Measurements from ENCODE around the gene LAMA2. TPM values are rescaled to one million over a fixed set of nuclear protein-coding genes. Genes with fewer than 3 reads are reported as not detected.
A peak's percentile ranks its signal among the peaks of the same experiment; 100 is the strongest.

The LAMA2 gene
- polyA plus RNA-seq, 1 donor from 2014 or later: 2.5 TPM

DNA sequence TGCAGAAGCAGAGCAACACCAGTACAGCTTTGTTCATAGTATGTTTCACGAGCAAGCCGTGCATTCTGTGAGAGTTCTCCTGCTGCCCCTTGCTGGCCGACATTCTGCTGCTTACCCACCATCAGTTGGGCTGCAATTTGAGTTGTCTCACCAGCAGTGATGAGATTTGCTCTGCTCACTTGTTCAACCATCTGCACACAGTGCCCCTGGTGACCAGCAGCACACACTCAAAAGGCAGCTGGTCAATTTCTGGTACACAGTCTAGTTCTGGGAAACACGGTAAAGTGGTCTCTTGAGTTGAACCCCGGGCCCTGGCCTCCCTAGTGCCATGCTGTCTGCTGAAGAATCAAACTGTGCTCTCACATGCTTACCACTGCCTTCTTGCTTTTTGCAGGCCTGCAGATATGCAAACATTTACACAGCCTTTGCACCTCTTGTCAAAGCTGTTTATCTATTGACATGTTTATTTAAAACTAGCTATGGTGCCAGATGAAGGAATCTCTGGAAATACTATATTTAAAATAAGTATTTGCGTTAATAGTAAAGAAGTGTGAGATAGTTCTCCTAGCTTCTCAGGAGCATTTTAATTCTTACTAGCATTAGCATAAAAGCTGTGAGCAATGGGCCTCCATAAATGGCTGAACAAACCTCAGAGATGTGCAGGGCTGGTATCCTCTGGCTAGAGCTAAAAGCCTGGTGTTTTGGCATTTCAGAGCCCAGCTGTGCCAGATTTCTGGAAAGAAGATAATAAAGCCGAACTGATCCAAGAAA lies 592.7 kb downstream of the LAMA2 start:
- Histone ChIP-seq H3K4me3 (ENCODE audit: low read length) (no peak overlapping the region), H3K79me2 (replicated peaks; ENCODE audit: insufficient read depth, low read length) (no peaks in the 10 kb centered on the region), H3K27ac (ENCODE audit: low read length) (no peak overlapping the region), H2AFZ (ENCODE audit: low read depth, low read length) (no peak overlapping the region), H4K20me1 (ENCODE audit: insufficient read depth) (no peaks in the 10 kb centered on the region), H3F3A (ENCODE audit: insufficient read depth, low read length, poor library complexity, severe bottlenecking) (no peaks in the 10 kb centered on the region), H3K4me2 (ENCODE audit: low read length) (no peak overlapping the region), H3K9me2 (ENCODE audit: insufficient read depth, low read length) (no peaks in the 10 kb centered on the region), H3K27me3 (ENCODE audit: insufficient read depth, low read depth, low read length) (no peaks in the 10 kb centered on the region), H3K9ac (ENCODE audit: low read length) (no peak overlapping the region), H3K36me3 (ENCODE audit: insufficient read depth, low read length) (no peaks in the 10 kb centered on the region), H3K9me3 (ENCODE audit: low read length) (no peaks in the 10 kb centered on the region)
- TF ChIP-seq POLR2AphosphoS5 (IDR thresholded peaks at IDR 0.05) (no peak), EP300 (conservative IDR thresholded peaks at IDR 0.05; ENCODE audit: poor library complexity, severe bottlenecking) (no peak), MXI1 (conservative IDR thresholded peaks at IDR 0.05; ENCODE audit: poor library complexity, severe bottlenecking) (no peak), RAD21 (conservative IDR thresholded peaks at IDR 0.05) (peak; percentile 33)
- TF ChIP-seq, protein P1, sequence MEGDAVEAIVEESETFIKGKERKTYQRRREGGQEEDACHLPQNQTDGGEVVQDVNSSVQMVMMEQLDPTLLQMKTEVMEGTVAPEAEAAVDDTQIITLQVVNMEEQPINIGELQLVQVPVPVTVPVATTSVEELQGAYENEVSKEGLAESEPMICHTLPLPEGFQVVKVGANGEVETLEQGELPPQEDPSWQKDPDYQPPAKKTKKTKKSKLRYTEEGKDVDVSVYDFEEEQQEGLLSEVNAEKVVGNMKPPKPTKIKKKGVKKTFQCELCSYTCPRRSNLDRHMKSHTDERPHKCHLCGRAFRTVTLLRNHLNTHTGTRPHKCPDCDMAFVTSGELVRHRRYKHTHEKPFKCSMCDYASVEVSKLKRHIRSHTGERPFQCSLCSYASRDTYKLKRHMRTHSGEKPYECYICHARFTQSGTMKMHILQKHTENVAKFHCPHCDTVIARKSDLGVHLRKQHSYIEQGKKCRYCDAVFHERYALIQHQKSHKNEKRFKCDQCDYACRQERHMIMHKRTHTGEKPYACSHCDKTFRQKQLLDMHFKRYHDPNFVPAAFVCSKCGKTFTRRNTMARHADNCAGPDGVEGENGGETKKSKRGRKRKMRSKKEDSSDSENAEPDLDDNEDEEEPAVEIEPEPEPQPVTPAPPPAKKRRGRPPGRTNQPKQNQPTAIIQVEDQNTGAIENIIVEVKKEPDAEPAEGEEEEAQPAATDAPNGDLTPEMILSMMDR (IDR thresholded peaks at IDR 0.05; ENCODE audit: poor library complexity, severe bottlenecking): no peak
- TF ChIP-seq, protein P2, sequence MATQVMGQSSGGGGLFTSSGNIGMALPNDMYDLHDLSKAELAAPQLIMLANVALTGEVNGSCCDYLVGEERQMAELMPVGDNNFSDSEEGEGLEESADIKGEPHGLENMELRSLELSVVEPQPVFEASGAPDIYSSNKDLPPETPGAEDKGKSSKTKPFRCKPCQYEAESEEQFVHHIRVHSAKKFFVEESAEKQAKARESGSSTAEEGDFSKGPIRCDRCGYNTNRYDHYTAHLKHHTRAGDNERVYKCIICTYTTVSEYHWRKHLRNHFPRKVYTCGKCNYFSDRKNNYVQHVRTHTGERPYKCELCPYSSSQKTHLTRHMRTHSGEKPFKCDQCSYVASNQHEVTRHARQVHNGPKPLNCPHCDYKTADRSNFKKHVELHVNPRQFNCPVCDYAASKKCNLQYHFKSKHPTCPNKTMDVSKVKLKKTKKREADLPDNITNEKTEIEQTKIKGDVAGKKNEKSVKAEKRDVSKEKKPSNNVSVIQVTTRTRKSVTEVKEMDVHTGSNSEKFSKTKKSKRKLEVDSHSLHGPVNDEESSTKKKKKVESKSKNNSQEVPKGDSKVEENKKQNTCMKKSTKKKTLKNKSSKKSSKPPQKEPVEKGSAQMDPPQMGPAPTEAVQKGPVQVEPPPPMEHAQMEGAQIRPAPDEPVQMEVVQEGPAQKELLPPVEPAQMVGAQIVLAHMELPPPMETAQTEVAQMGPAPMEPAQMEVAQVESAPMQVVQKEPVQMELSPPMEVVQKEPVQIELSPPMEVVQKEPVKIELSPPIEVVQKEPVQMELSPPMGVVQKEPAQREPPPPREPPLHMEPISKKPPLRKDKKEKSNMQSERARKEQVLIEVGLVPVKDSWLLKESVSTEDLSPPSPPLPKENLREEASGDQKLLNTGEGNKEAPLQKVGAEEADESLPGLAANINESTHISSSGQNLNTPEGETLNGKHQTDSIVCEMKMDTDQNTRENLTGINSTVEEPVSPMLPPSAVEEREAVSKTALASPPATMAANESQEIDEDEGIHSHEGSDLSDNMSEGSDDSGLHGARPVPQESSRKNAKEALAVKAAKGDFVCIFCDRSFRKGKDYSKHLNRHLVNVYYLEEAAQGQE (IDR thresholded peaks at IDR 0.05; ENCODE audit: borderline replicate concordance): no peak

DNA sequence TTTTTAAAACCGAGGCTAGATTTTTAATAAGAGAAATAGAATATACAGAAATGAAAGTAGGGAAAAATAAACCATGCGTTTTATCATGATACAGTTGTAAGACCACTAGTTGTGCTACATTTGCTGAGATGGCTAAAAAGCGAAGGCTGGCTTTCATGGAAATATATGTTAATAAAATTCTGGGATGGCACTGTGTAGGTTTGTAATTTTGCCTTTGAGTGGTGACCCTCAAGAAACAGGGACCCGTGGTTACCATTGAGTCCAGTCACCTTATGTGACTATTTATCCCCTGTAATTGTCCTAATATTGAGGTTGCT lies 593.3 kb downstream of the LAMA2 start:
- H3K9me3 ChIP-seq (ENCODE audit: low read length): no peaks in the 10 kb centered on the region
- H3K4me2 ChIP-seq (ENCODE audit: low read length): no peak overlapping the region
- H3K4me3 ChIP-seq (ENCODE audit: low read length): no peak overlapping the region
- TF ChIP-seq, protein P1 (IDR thresholded peaks at IDR 0.05; ENCODE audit: poor library complexity, severe bottlenecking): no peak
- no peak for TF ChIP-seq RAD21 (conservative IDR thresholded peaks at IDR 0.05)
- no peak for TF ChIP-seq MXI1 (conservative IDR thresholded peaks at IDR 0.05; ENCODE audit: poor library complexity, severe bottlenecking)
- TF ChIP-seq TAF1 (IDR thresholded peaks at IDR 0.05; ENCODE audit: low read depth): no peak
- TF ChIP-seq EP300 (conservative IDR thresholded peaks at IDR 0.05; ENCODE audit: poor library complexity, severe bottlenecking): no peak
- TF ChIP-seq SMC3 (conservative IDR thresholded peaks at IDR 0.05; ENCODE audit: poor library complexity): no peak
- TF ChIP-seq, protein P2 (IDR thresholded peaks at IDR 0.05; ENCODE audit: borderline replicate concordance): no peak
- TF ChIP-seq EZH2 (IDR thresholded peaks at IDR 0.05; ENCODE audit: borderline replicate concordance, insufficient read depth, low read length, poor library complexity, severe bottlenecking): no peak
- TF ChIP-seq POLR2AphosphoS5 (IDR thresholded peaks at IDR 0.05): no peak
- no peak overlapping the region for H3K9ac ChIP-seq (ENCODE audit: low read length)
- H3F3A ChIP-seq (ENCODE audit: insufficient read depth, low read length, poor library complexity, severe bottlenecking): no peaks in the 10 kb centered on the region
- no peaks in the 10 kb centered on the region for H3K79me2 ChIP-seq (replicated peaks; ENCODE audit: insufficient read depth, low read length)
- no peaks in the 10 kb centered on the region for H3K27me3 ChIP-seq (ENCODE audit: insufficient read depth, low read depth, low read length)
- no peak overlapping the region for H3K27ac ChIP-seq (ENCODE audit: low read length)
- no peaks in the 10 kb centered on the region for H4K20me1 ChIP-seq (ENCODE audit: insufficient read depth)
- no peak overlapping the region for H2AFZ ChIP-seq (ENCODE audit: low read depth, low read length)
- H3K9me2 ChIP-seq (ENCODE audit: insufficient read depth, low read length): no peaks in the 10 kb centered on the region
- no peaks in the 10 kb centered on the region for H3K36me3 ChIP-seq (ENCODE audit: insufficient read depth, low read length)
